Tibial artery (tissue), 4 donors: ENCODE results near the gene NKX6-2.

Source experiments
- DNase-seq, 2 donors: peaks; one replicate each; pipeline ENCODE4 v3.0.0-alpha.2; 2019
- H3K27ac ChIP-seq, 2 donors: fragments of 200-600 bp; sonication (generic) in 1 of 2; 1 replicate in 1 of 2; 2 replicates in 1 of 2; pipeline ENCODE4 v1.5.1; 2018 to 2019; ENCODE audit warnings: mild to moderate bottlenecking in 1 of 2
- H3K27me3 ChIP-seq, 2 donors: fragments of 200-600 bp; sonication (generic) in 1 of 2; one replicate each; pipeline versions ENCODE4 v1.5.1 to v1.6.0; 2016 to 2019
- H3K36me3 ChIP-seq, 3 donors: fragments of 200-600 bp; sonication (generic) in 2 of 3; one replicate each; pipeline ENCODE4 v1.5.1; 2016 to 2019; ENCODE audit warnings: mild to moderate bottlenecking in 2 of 3
- H3K4me1 ChIP-seq, 4 donors: fragments of 200-600 bp; sonication (generic) in 2 of 4; 1 replicate in 3 of 4; 2 replicates in 1 of 4; pipeline ENCODE4 v1.5.1; 2016 to 2019
- H3K4me3 ChIP-seq, 2 donors: fragments of 200-600 bp; sonication (generic) in 1 of 2; 1 replicate in 1 of 2; 2 replicates in 1 of 2; pipeline ENCODE4 v1.5.1; 2018 to 2019; ENCODE audit warnings: mild to moderate bottlenecking in 2 of 2
- H3K9me3 ChIP-seq, 3 donors: fragments of 200-600 bp; sonication (generic) in 1 of 3; one replicate each; pipeline ENCODE4 v1.5.1; 2016 to 2019
- CTCF ChIP-seq, 2 experiments: fragments of 200-600 bp in 1 of 2; fragments of 450-650 bp in 1 of 2; IDR thresholded peaks; one replicate each; pipeline ENCODE4 v1.5.1; 2017 to 2019; ENCODE audit warnings: antibody characterized with exemption in 2 of 2, mild to moderate bottlenecking in 1 of 2, moderate library complexity in 1 of 2
- intact Hi-C: fragments of 100-400 bp; cut with DNase I; formaldehyde crosslinking; loops from one replicate; pipeline ENCODE4 v1.15.0; 2023; ENCODE audit warnings: low total_unique reads

The NKX6-2 gene

GRCh38 chr10:132748135-132748534, 37.8 kb downstream of the NKX6-2 start:
- TF ChIP-seq CTCF (IDR thresholded peaks at IDR 0.05) = no peak
- Histone ChIP-seq H3K4me1 (no peaks in the 10 kb centered on the region), H3K27me3 (no peaks in the 10 kb centered on the region), H3K4me3 (no peak overlapping the region), H3K36me3 (peaks cover 22 to 49% (median 40%) of the 10 kb centered on the region in 3 donors), H3K9me3 (no peaks in the 10 kb centered on the region), H3K27ac (no peak overlapping the region)
- intact Hi-C loops = no loop called here
- DNase-seq = no peak

- intact Hi-C loops = no loop called here
- TF ChIP-seq CTCF (IDR thresholded peaks at IDR 0.05) = no peak
- H3K4me3 ChIP-seq = no peak overlapping the region
- H3K9me3 ChIP-seq = no peaks in the 10 kb centered on the region
- H3K27ac ChIP-seq = no peak overlapping the region
- no peaks in the 10 kb centered on the region for H3K27me3 ChIP-seq
- no peaks in the 10 kb centered on the region for H3K4me1 ChIP-seq
- no peak for DNase-seq
- H3K36me3 ChIP-seq = peaks cover 21 to 42% (median 38%) of the 10 kb centered on the region in 3 donors
Measured at GRCh38 chr10:132746801-132747625, 38.9 kb downstream of the NKX6-2 start.

GRCh38 chr10:132746386-132746785, 39.6 kb downstream of the NKX6-2 start:
- H3K27ac ChIP-seq = no peak overlapping the region
- H3K9me3 ChIP-seq = no peaks in the 10 kb centered on the region
- intact Hi-C loops = no loop called here
- H3K4me3 ChIP-seq = no peak overlapping the region
- peaks cover 21 to 43% (median 42%) of the 10 kb centered on the region in 3 donors for H3K36me3 ChIP-seq
- no peak for DNase-seq
- no peaks in the 10 kb centered on the region for H3K27me3 ChIP-seq
- H3K4me1 ChIP-seq = no peaks in the 10 kb centered on the region
- TF ChIP-seq CTCF (IDR thresholded peaks at IDR 0.05) = no peak

GRCh38 chr10:132745971-132746370, 40.0 kb downstream of the NKX6-2 start:
- no peaks in the 10 kb centered on the region for H3K9me3 ChIP-seq
- no peaks in the 10 kb centered on the region for H3K27me3 ChIP-seq
- no peak overlapping the region for H3K4me3 ChIP-seq
- intact Hi-C loops = no loop called here
- TF ChIP-seq CTCF (IDR thresholded peaks at IDR 0.05) = no peak
- DNase-seq = no peak
- peaks cover 20 to 42% (median 42%) of the 10 kb centered on the region in 3 donors for H3K36me3 ChIP-seq
- H3K27ac ChIP-seq = no peak overlapping the region
- no peaks in the 10 kb centered on the region for H3K4me1 ChIP-seq

GRCh38 chr10:132745511-132745910, 40.4 kb downstream of the NKX6-2 start:
- Histone ChIP-seq H3K27me3 (no peaks in the 10 kb centered on the region), H3K27ac (no peak overlapping the region), H3K4me3 (no peak overlapping the region), H3K9me3 (no peaks in the 10 kb centered on the region), H3K36me3 (peaks cover 16 to 42% (median 41%) of the 10 kb centered on the region in 3 donors), H3K4me1 (no peaks in the 10 kb centered on the region)
- no peak for DNase-seq
- no peak for TF ChIP-seq CTCF (IDR thresholded peaks at IDR 0.05)
- intact Hi-C loops = no loop called here
